Activated CD4-positive, alpha-beta memory T cell treated with anti-CD3 and anti-CD28 coated beads for 36 hours (primary cell): ENCODE data around the gene API5. TPM values are rescaled to one million over a fixed set of nuclear protein-coding genes. Genes with fewer than 3 reads are reported as not detected.

Experiments
- CTCF ChIA-PET: fragments of 350-600 bp; sonication (Branson Sonifier 250); formaldehyde crosslinking; loops from one replicate; lab custom pipeline; 2021; ENCODE audit warnings: antibody characterized with exemption, inconsistent platforms; lab: Charles Lee
- POLR2A ChIA-PET: fragments of 350-600 bp; sonication (Branson Sonifier 250); formaldehyde crosslinking; loops from one replicate; lab custom pipeline; 2021; ENCODE audit warnings: antibody characterized with exemption; lab: Charles Lee
- DNase-seq: peaks from one replicate; pipeline ENCODE4 v3.0.0-alpha.2; 2020
- H3K27ac Mint-ChIP-seq: one replicate; pipeline ENCODE4 v1.8.0; 2021; ENCODE audit warnings: mixed read lengths
- H3K27me3 Mint-ChIP-seq: one replicate; pipeline ENCODE4 v1.8.0; 2021; ENCODE audit warnings: mixed read lengths
- H3K36me3 Mint-ChIP-seq: one replicate; pipeline ENCODE4 v1.8.0; 2021; ENCODE audit warnings: mixed read lengths
- H3K4me1 Mint-ChIP-seq: one replicate; pipeline ENCODE4 v1.8.0; 2021; ENCODE audit warnings: low read depth, mixed read lengths
- H3K4me3 Mint-ChIP-seq: one replicate; pipeline ENCODE4 v1.8.0; 2021; ENCODE audit warnings: mild to moderate bottlenecking, mixed read lengths
- H3K9me3 Mint-ChIP-seq: one replicate; pipeline ENCODE4 v1.8.0; 2021; ENCODE audit warnings: mixed read lengths
- intact Hi-C: fragments of 100-400 bp; cut with micrococcal nuclease; formaldehyde crosslinking; loops from one replicate; pipeline ENCODE4 v1.15.1; 2023
- total RNA-seq, 2 experiments: library from RNA; stranded (reverse); gene quantifications; one replicate each; pipeline ENCODE4 v1.2.3, GENCODE V29; 2021

API5 gene
- 100 to 1,000 TPM; 154 to 166 TPM for total RNA-seq

GRCh38 chr11:43311791-43312607 is at the start of gene API5:
Gene API5, plus strand, starts transcription at chr11:43311996. Its CDS starts 132 bp downstream, at chr11:43312128.
- POLR2A ChIA-PET: interaction anchor here (1.1 to 3.4 kb wide), 2 partner anchors 47 to 107 kb away, joined by 4 to 30 read pairs; partner anchors contain the start of gene TTC17
- CTCF ChIA-PET: interaction anchor here (0.7 to 3.2 kb wide), 16 partner anchors 9 to 109 kb away, joined by 3 to 51 read pairs (median 5); partner anchors contain the start of gene TTC17
- peaks cover 46% of the 10 kb centered on the region for H3K4me1 Mint-ChIP-seq

DNA sequence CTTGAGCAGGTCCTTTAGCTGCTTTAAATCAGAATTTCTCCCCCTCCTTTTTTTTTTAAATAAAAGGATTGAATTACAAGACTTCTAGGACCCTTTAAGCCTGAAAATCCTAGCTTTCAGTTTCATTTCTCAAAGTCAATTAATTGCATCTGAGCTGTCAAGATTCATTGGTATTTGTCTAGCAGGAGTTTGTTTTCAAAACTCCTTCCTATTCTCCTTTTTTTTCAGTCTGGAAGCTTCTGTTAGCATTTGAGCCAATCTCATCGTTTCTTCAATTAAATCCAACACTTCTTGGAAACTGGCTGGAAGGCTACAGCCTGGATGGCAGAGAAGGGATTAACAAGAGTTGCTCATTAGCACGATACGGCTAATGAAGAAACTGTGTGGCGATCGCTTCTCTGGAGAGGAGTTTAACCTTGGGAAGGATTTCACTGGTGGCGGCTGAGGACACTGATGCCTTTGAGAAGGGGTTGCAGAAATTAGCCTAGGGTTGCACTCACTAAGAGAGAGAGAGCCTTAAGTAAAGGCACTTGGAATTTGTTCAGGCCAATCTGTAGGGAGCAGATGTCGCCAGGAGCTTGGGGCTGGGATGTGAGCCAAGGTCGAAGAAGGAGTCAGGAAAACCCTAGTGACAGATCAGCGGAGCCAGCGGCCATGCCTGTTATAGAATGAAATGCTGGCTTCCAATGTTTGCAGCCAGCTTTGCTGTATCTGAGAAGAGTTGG is 43.8 kb upstream of the API5 start:
- DNase-seq: no peak
- ChIA-PET POLR2A (no interaction called here), CTCF (interaction anchor here (1.3 kb wide), 1 partner anchor 16 kb away, joined by 5 read pairs; no protein-coding TSS in a partner anchor)
- no peaks in the 10 kb centered on the region for H3K4me1 Mint-ChIP-seq
- H3K27ac Mint-ChIP-seq: no peak overlapping the region
- no peaks in the 10 kb centered on the region for H3K36me3 Mint-ChIP-seq
- H3K27me3 Mint-ChIP-seq: peaks cover 2% of the 10 kb centered on the region
- no peaks in the 10 kb centered on the region for H3K9me3 Mint-ChIP-seq
- intact Hi-C loops: no loop called here
- no peak overlapping the region for H3K4me3 Mint-ChIP-seq

More at GRCh38 chr11:43311791-43312607, at the start of gene API5:
- Mint-ChIP-seq H3K9me3 (no peaks in the 10 kb centered on the region), H3K36me3 (peaks cover 4% of the 10 kb centered on the region), H3K27me3 (no peaks in the 10 kb centered on the region), H3K27ac (peak within 1 kb of the TSS; percentile 82), H3K4me3 (peak within 1 kb of the TSS; percentile 99)
- intact Hi-C loops: loop anchor here (1.0 to 5.0 kb wide), 8 partner anchors 46 to 555 kb away; partner anchors contain the start of genes HSD17B12 and TTC17
- DNase-seq: peak; percentile 96

- DNase-seq: no peak
- Mint-ChIP-seq H3K4me3 (no peak overlapping the region), H3K4me1 (no peaks in the 10 kb centered on the region), H3K27ac (no peak overlapping the region), H3K27me3 (peaks cover 2% of the 10 kb centered on the region), H3K36me3 (no peaks in the 10 kb centered on the region), H3K9me3 (peaks cover 1% of the 10 kb centered on the region)
- intact Hi-C loops: no loop called here
- ChIA-PET POLR2A (no interaction called here), CTCF (no interaction called here)
Measured at GRCh38 chr11:43268786-43269185, 43.0 kb upstream of the API5 start.

- CTCF ChIA-PET: no interaction called here
- H3K27ac Mint-ChIP-seq: no peak overlapping the region
- no peaks in the 10 kb centered on the region for H3K36me3 Mint-ChIP-seq
- POLR2A ChIA-PET: no interaction called here
- intact Hi-C loops: no loop called here
- H3K4me3 Mint-ChIP-seq: no peak overlapping the region
- peaks cover 6% of the 10 kb centered on the region for H3K9me3 Mint-ChIP-seq
- peaks cover 2% of the 10 kb centered on the region for H3K27me3 Mint-ChIP-seq
- DNase-seq: no peak
- H3K4me1 Mint-ChIP-seq: no peaks in the 10 kb centered on the region
Measured at GRCh38 chr11:43269254-43269918, 42.4 kb upstream of the API5 start.

DNA sequence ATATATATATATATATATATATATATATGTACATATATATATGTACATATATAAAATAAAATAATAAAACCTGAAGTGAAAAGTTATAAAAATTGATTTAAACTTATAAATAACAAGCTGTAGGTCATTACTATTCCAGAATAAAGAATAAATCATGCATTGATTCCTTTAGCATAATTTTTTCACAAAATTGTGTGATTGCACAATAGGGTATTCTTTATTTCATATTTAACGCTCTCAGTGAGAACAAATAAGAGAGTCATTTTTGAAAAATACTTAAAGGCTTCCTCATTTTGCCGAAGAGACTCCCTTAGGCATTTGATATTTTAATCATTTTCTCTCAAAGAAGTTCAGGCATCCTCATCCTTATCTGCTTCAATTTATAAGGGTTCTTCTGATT is 41.3 kb upstream of the API5 start:
- H3K27me3 Mint-ChIP-seq: peaks cover 2% of the 10 kb centered on the region
- intact Hi-C loops: no loop called here
- H3K36me3 Mint-ChIP-seq: no peaks in the 10 kb centered on the region
- DNase-seq: no peak
- peaks cover 11% of the 10 kb centered on the region for H3K9me3 Mint-ChIP-seq
- no peak overlapping the region for H3K27ac Mint-ChIP-seq
- POLR2A ChIA-PET: no interaction called here
- no peak overlapping the region for H3K4me3 Mint-ChIP-seq
- H3K4me1 Mint-ChIP-seq: no peaks in the 10 kb centered on the region
- CTCF ChIA-PET: no interaction called here

DNA sequence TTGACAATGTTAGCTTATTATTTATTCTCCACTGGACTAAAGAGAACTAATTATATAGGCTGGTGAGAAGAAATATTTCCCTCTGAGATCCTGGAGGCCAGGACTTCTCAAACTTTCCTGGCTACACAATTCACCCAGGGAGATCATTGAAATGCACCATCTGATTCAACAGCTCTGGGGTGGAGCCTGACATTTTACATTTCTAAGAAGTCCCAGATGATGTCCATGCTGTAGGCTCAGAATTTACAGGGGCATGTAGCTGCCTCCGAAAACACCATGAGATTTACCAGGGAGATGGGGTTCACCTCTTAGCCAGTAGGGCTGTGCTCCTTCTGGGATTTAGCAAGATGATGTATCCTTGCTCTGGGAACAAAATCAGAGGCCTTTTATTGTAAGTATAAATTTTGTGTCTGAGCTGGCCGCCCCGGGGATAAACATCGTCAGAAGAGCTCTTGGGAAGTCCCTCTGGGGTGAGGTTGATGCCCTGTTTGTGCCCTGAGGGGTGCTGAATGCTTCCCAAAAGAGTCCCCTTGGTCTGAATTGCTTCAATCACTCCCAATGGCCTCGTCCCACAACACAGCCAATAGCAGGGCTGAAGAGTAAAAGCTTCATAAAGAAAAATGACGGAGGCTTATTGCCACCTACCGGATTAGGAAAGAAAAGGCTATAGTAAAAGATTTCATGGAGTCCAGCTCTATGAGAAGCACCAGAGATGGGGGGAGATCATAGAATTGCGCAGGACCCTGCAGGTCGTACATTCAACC is 33.4 kb upstream of the API5 start:
- Mint-ChIP-seq H3K27ac (no peak overlapping the region), H3K4me1 (no peaks in the 10 kb centered on the region), H3K27me3 (peaks cover 11% of the 10 kb centered on the region), H3K36me3 (no peaks in the 10 kb centered on the region), H3K4me3 (no peak overlapping the region), H3K9me3 (peaks cover 11% of the 10 kb centered on the region)
- intact Hi-C loops: no loop called here
- ChIA-PET POLR2A (no interaction called here), CTCF (interaction anchor here (0.5 to 1.5 kb wide), 4 partner anchors 10 to 1822 kb away, joined by 3 read pairs; no protein-coding TSS in a partner anchor)
- DNase-seq: no peak

- intact Hi-C loops: loop anchor here (2.0 to 5.0 kb wide), 2 partner anchors 510 to 1821 kb away; no protein-coding TSS in a partner anchor
- peak; percentile 49 for DNase-seq
- no peaks in the 10 kb centered on the region for H3K36me3 Mint-ChIP-seq
- no peak overlapping the region for H3K27ac Mint-ChIP-seq
- H3K27me3 Mint-ChIP-seq: peaks cover 21% of the 10 kb centered on the region
- H3K9me3 Mint-ChIP-seq: no peaks in the 10 kb centered on the region
- no peak overlapping the region for H3K4me3 Mint-ChIP-seq
- no peaks in the 10 kb centered on the region for H3K4me1 Mint-ChIP-seq
- POLR2A ChIA-PET: no interaction called here
- CTCF ChIA-PET: interaction anchor here (0.7 to 2.5 kb wide), 13 partner anchors 9 to 1822 kb away, joined by 3 to 15 read pairs (median 4); no protein-coding TSS in a partner anchor
Measured at GRCh38 chr11:43282607-43283440, 29.0 kb upstream of the API5 start.

GRCh38 chr11:43285826-43286225 is 26.0 kb upstream of the API5 start:
- Mint-ChIP-seq H3K36me3 (no peaks in the 10 kb centered on the region), H3K27ac (no peak overlapping the region), H3K4me3 (no peak overlapping the region), H3K27me3 (peaks cover 17% of the 10 kb centered on the region), H3K4me1 (no peaks in the 10 kb centered on the region), H3K9me3 (peaks cover 4% of the 10 kb centered on the region)
- intact Hi-C loops: no loop called here
- no peak for DNase-seq
- ChIA-PET POLR2A (no interaction called here), CTCF (no interaction called here)

DNA sequence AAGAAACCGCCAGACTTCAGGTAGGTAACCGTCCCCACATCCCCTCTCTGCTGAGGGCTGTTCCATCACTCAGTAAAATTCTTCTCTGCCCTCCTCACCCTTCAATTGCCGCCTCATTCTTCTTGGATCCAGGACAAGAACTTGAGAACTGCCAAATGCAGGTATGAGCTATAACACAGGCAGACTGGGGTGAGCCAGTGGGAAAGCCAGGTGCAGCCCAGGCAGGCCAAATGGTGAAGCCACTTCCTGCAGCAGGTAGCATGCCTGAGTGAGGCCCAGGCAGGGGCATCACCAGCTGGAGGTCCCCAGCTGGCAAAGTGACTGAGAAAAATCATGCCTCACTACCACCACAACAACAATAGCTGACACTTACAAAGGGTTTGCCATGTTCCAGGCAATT is 22.4 kb upstream of the API5 start:
- Mint-ChIP-seq H3K27me3 (peaks cover 21% of the 10 kb centered on the region), H3K4me1 (no peaks in the 10 kb centered on the region), H3K4me3 (no peak overlapping the region), H3K36me3 (no peaks in the 10 kb centered on the region), H3K9me3 (peaks cover 4% of the 10 kb centered on the region), H3K27ac (no peak overlapping the region)
- ChIA-PET CTCF (no interaction called here), POLR2A (no interaction called here)
- no peak for DNase-seq
- intact Hi-C loops: no loop called here

- peaks cover 9% of the 10 kb centered on the region for H3K36me3 Mint-ChIP-seq
- no peaks in the 10 kb centered on the region for H3K4me1 Mint-ChIP-seq
- CTCF ChIA-PET: interaction anchor here (0.7 kb wide), 1 partner anchor 122 kb away, joined by 3 read pairs; no protein-coding TSS in a partner anchor
- POLR2A ChIA-PET: no interaction called here
- no peak for DNase-seq
- peaks cover 10% of the 10 kb centered on the region for H3K27me3 Mint-ChIP-seq
- intact Hi-C loops: no loop called here
- peaks cover 20% of the 10 kb centered on the region for H3K9me3 Mint-ChIP-seq
- H3K4me3 Mint-ChIP-seq: no peak overlapping the region
- H3K27ac Mint-ChIP-seq: no peak overlapping the region
Measured at GRCh38 chr11:43298397-43298796, 13.4 kb upstream of the API5 start.
